ENCODE results near the gene ALDH3B1. TPM values are rescaled to one million over a fixed set of nuclear protein-coding genes. Genes with fewer than 3 reads are reported as not detected.

ALDH3B1 gene
- polyA plus RNA-seq, 1 donor (not counting 4 experiments of a cell fraction or from before 2014, with no cell fraction given): 0.16 TPM

- no peak overlapping the region for H3K4me3 ChIP-seq (ENCODE audit: control insufficient read depth in 2 of 3, extremely low read depth in 1 of 3, insufficient read depth in 2 of 3, low read depth in 1 of 3, low read length in 3 of 3)
- FAIRE-seq: no peak
These were observed 1.2 kb downstream of the ALDH3B1 start for GRCh38 chr11:68011051-68011943.

GRCh38 chr11:68012044-68012842 is 2.1 kb downstream of the ALDH3B1 start:
- peaks cover 45% of the 10 kb centered on the region for H3K4me1 ChIP-seq (ENCODE audit: control insufficient read depth, extremely low read depth, insufficient read depth, low read length)
- no peaks in the 10 kb centered on the region for H3K27me3 ChIP-seq (ENCODE audit: control insufficient read depth, extremely low read depth, insufficient read depth, low read length)
- no peak overlapping the region for H3K4me2 ChIP-seq (ENCODE audit: control insufficient read depth, extremely low read depth, insufficient read depth, low read depth, low read length)
- dilution Hi-C loops (cut with MboI; ENCODE audit: extremely low pct_ligation_motif_present, low sequenced_read_pairs): no loop called here
- H3K79me2 ChIP-seq (ENCODE audit: control insufficient read depth, insufficient read depth, low read length): no peaks in the 10 kb centered on the region
- no peak overlapping the region for H3K4me3 ChIP-seq (ENCODE audit: control insufficient read depth in 2 of 3, extremely low read depth in 1 of 3, insufficient read depth in 2 of 3, low read depth in 1 of 3, low read length in 3 of 3)
- H2AFZ ChIP-seq (ENCODE audit: control insufficient read depth, low read length): no peak overlapping the region
- H3K27ac ChIP-seq (ENCODE audit: control insufficient read depth, insufficient read depth, low read length): no peak overlapping the region
- no peak for TF ChIP-seq EZH2 (IDR thresholded peaks at IDR 0.05; ENCODE audit: low read length)
- TF ChIP-seq CTCF (optimal IDR thresholded peaks at IDR 0.05 in 1 of 3, IDR thresholded peaks at IDR 0.05 in 1 of 3, conservative IDR thresholded peaks at IDR 0.05 in 1 of 3; ENCODE audit: extremely low read depth in 1 of 3, insufficient read depth in 2 of 3, low read length in 3 of 3): no peak
- no peak for DNase-seq (ENCODE audit: low read depth, low spot score)
- no peak for FAIRE-seq
- no peak overlapping the region for H3K9ac ChIP-seq (ENCODE audit: control insufficient read depth, extremely low read depth, insufficient read depth, low read length)
- no peaks in the 10 kb centered on the region for H3K9me1 ChIP-seq (ENCODE audit: control insufficient read depth, extremely low read depth, insufficient read depth, low read length)
- H3K9me3 ChIP-seq (ENCODE audit: control insufficient read depth, low read depth, low read length): no peaks in the 10 kb centered on the region
- H3K36me3 ChIP-seq (ENCODE audit: control insufficient read depth in 2 of 2, extremely low read depth in 1 of 2, insufficient read depth in 2 of 2, low read length in 2 of 2): no peaks in the 10 kb centered on the region
- H4K20me1 ChIP-seq (ENCODE audit: control insufficient read depth, extremely low read depth, insufficient read depth, low read length): no peaks in the 10 kb centered on the region

More at GRCh38 chr11:68011051-68011943, 1.2 kb downstream of the ALDH3B1 start:
- Histone ChIP-seq H3K4me1 (ENCODE audit: control insufficient read depth, extremely low read depth, insufficient read depth, low read length) (peaks cover 42% of the 10 kb centered on the region), H2AFZ (ENCODE audit: control insufficient read depth, low read length) (no peak overlapping the region), H3K79me2 (ENCODE audit: control insufficient read depth, insufficient read depth, low read length) (no peaks in the 10 kb centered on the region), H3K9me1 (ENCODE audit: control insufficient read depth, extremely low read depth, insufficient read depth, low read length) (no peaks in the 10 kb centered on the region), H3K27me3 (ENCODE audit: control insufficient read depth, extremely low read depth, insufficient read depth, low read length) (no peaks in the 10 kb centered on the region), H4K20me1 (ENCODE audit: control insufficient read depth, extremely low read depth, insufficient read depth, low read length) (no peaks in the 10 kb centered on the region), H3K27ac (ENCODE audit: control insufficient read depth, insufficient read depth, low read length) (no peak overlapping the region), H3K4me2 (ENCODE audit: control insufficient read depth, extremely low read depth, insufficient read depth, low read depth, low read length) (no peak overlapping the region), H3K9ac (ENCODE audit: control insufficient read depth, extremely low read depth, insufficient read depth, low read length) (no peak overlapping the region), H3K9me3 (ENCODE audit: control insufficient read depth, low read depth, low read length) (no peaks in the 10 kb centered on the region), H3K36me3 (ENCODE audit: control insufficient read depth in 2 of 2, extremely low read depth in 1 of 2, insufficient read depth in 2 of 2, low read length in 2 of 2) (no peaks in the 10 kb centered on the region)
- dilution Hi-C loops (cut with MboI; ENCODE audit: extremely low pct_ligation_motif_present, low sequenced_read_pairs): no loop called here
- DNase-seq (ENCODE audit: low read depth, low spot score): no peak
- TF ChIP-seq CTCF (optimal IDR thresholded peaks at IDR 0.05 in 1 of 3, IDR thresholded peaks at IDR 0.05 in 1 of 3, conservative IDR thresholded peaks at IDR 0.05 in 1 of 3; ENCODE audit: extremely low read depth in 1 of 3, insufficient read depth in 2 of 3, low read length in 3 of 3) (no peak), EZH2 (IDR thresholded peaks at IDR 0.05; ENCODE audit: low read length) (no peak)
